IMR-90 (cell line): ENCODE data around the gene MYO9B. TPM values are rescaled to one million over a fixed set of nuclear protein-coding genes. Genes with fewer than 3 reads are reported as not detected.

ENCODE experiments used
- ATAC-seq: fragments of 200-7000 bp; cut with Tn5 transposase; 2 replicates; pipeline ENCODE4 v1.9.1; 2020; ENCODE audit warnings: low read depth, mild to moderate bottlenecking, moderate library complexity
- BruUV-seq: library from RNA; stranded (reverse); fragments of 400-500 nt; replicated peaks from 2 replicates; lab custom pipeline; 2021; lab: Mats Ljungman, UMichigan
- CTCF ChIA-PET: fragments of 300-600 bp; formaldehyde crosslinking; extraction: SDS; loops from one replicate; lab custom pipeline; 2021; ENCODE audit warnings: antibody characterized with exemption; lab: Yijun Ruan, JAX
- POLR2A ChIA-PET: fragments of 300-600 bp; sonication (Branson Sonifier 250); formaldehyde crosslinking; loops from one replicate; lab custom pipeline; 2022; ENCODE audit warnings: antibody characterized with exemption; ENCODE audit not compliant: unreplicated experiment; lab: Charles Lee
- DNase-seq: peaks from one replicate; pipeline ENCODE4 v3.0.0; 2013
- H2AFZ ChIP-seq: replicated peaks from 2 replicates; pipeline ENCODE3; 2013; ENCODE audit warnings: low read length, mild to moderate bottlenecking; ENCODE audit not compliant: poor library complexity
- H2AK5ac ChIP-seq: 2 replicates; pipeline ENCODE4 v1.6.1; 2013; ENCODE audit warnings: low read depth, low read length, inconsistent platforms
- H2AK9ac ChIP-seq: replicated peaks from 2 replicates; pipeline ENCODE3; 2013; ENCODE audit warnings: mild to moderate bottlenecking, low read depth, low read length, moderate library complexity; ENCODE audit not compliant: poor library complexity
- H2BK120ac ChIP-seq: 2 replicates; pipeline ENCODE4 v1.6.1; 2013; ENCODE audit warnings: low read depth, low read length, inconsistent platforms
- H2BK15ac ChIP-seq: 3 replicates; pipeline ENCODE4 v1.6.1; 2013; ENCODE audit warnings: low read depth, low read length, inconsistent platforms
- H2BK20ac ChIP-seq: 2 replicates; pipeline ENCODE4 v1.6.1; 2013; ENCODE audit warnings: low read depth, mild to moderate bottlenecking, inconsistent platforms, low read length, moderate library complexity
- H2BK5ac ChIP-seq: 2 replicates; pipeline ENCODE4 v1.6.1; 2013; ENCODE audit warnings: mild to moderate bottlenecking, low read depth, low read length, inconsistent platforms; ENCODE audit not compliant: poor library complexity, severe bottlenecking
- H3K14ac ChIP-seq: replicated peaks from 2 replicates; pipeline ENCODE4 v1.6.1; 2013; ENCODE audit warnings: low read depth, low read length, inconsistent platforms
- H3K18ac ChIP-seq: 2 replicates; pipeline ENCODE4 v1.6.1; 2013; ENCODE audit warnings: low read depth, low read length, control low read depth
- H3K23ac ChIP-seq: 2 replicates; pipeline ENCODE4 v1.6.1; 2013; ENCODE audit warnings: low read depth, low read length, inconsistent platforms
- H3K27ac ChIP-seq: 2 replicates; pipeline ENCODE4 v1.5.1; 2013; ENCODE audit warnings: mild to moderate bottlenecking, control low read depth, low read length; ENCODE audit not compliant: insufficient read depth
- H3K27me3 ChIP-seq: 2 replicates; pipeline ENCODE4 v1.6.1; 2013; ENCODE audit warnings: low read length; ENCODE audit not compliant: control insufficient read depth, insufficient read depth
- H3K36me3 ChIP-seq: 2 replicates; pipeline ENCODE4 v1.6.1; 2013; ENCODE audit warnings: low read length, mixed read lengths; ENCODE audit not compliant: control insufficient read depth, insufficient read depth
- H3K4ac ChIP-seq: 2 replicates; pipeline ENCODE4 v1.6.1; 2013; ENCODE audit warnings: low read depth, low read length, inconsistent platforms
- H3K4me1 ChIP-seq: 2 replicates; pipeline ENCODE4 v1.6.1; 2013; ENCODE audit warnings: low read length, mixed read lengths; ENCODE audit not compliant: control insufficient read depth, insufficient read depth
- H3K4me2 ChIP-seq: 2 replicates; pipeline ENCODE4 v1.6.1; 2013; ENCODE audit warnings: low read depth, mild to moderate bottlenecking, control low read depth, low read length, moderate library complexity
- H3K4me3 ChIP-seq: 2 replicates; pipeline ENCODE4 v1.5.1; 2013; ENCODE audit warnings: low read depth, mild to moderate bottlenecking, control low read depth, low read length, moderate library complexity; ENCODE audit not compliant: insufficient read depth
- H3K56ac ChIP-seq: 2 replicates; pipeline ENCODE4 v1.6.1; 2013; ENCODE audit warnings: low read length, inconsistent platforms; ENCODE audit not compliant: insufficient read depth; ENCODE audit errors: extremely low read depth
- H3K79me1 ChIP-seq, 2 experiments: 2 replicates each; pipeline ENCODE4 v1.6.1; 2013; ENCODE audit warnings: low read length in 2 of 2, inconsistent platforms in 1 of 2, low read depth in 1 of 2
- H3K9ac ChIP-seq: 2 replicates; pipeline ENCODE4 v1.6.1; 2013; ENCODE audit warnings: low read depth, low read length, control low read depth
- H3K9me1 ChIP-seq: 2 replicates; pipeline ENCODE4 v1.6.1; 2013; ENCODE audit warnings: low read length, inconsistent platforms; ENCODE audit not compliant: insufficient read depth
- H3K9me3 ChIP-seq: 2 replicates; pipeline ENCODE4 v1.6.1; 2013; ENCODE audit warnings: low read length; ENCODE audit not compliant: control insufficient read depth, insufficient read depth
- H4K20me1 ChIP-seq: 2 replicates; pipeline ENCODE4 v1.6.1; 2013; ENCODE audit warnings: low read length, inconsistent platforms; ENCODE audit not compliant: insufficient read depth
- H4K5ac ChIP-seq: 2 replicates; pipeline ENCODE4 v1.6.1; 2013; ENCODE audit warnings: mild to moderate bottlenecking, low read depth, low read length, control low read depth
- H4K8ac ChIP-seq, 2 experiments: 2 replicates each; pipeline ENCODE4 v1.6.1; 2013; ENCODE audit warnings: low read depth in 2 of 2, low read length in 2 of 2, control low read depth in 1 of 2, inconsistent platforms in 1 of 2
- H4K91ac ChIP-seq: 2 replicates; pipeline ENCODE4 v1.6.1; 2013; ENCODE audit warnings: low read depth, low read length, inconsistent platforms; ENCODE audit not compliant: insufficient read depth
- BHLHE40 ChIP-seq: fragments of 150-350 bp; IDR thresholded peaks from 2 replicates; pipeline ENCODE4 v1.6.1; 2016; ENCODE audit warnings: mild to moderate bottlenecking, low read depth, low read length
- CHD1 ChIP-seq: IDR thresholded peaks from 2 replicates; pipeline ENCODE4 v1.6.1; 2012; ENCODE audit warnings: low read depth, low read length, improper control_type of control experiment
- FOS ChIP-seq: fragments of 150-350 bp; IDR thresholded peaks from 2 replicates; pipeline ENCODE4 v1.6.1; 2016; ENCODE audit warnings: low read depth, low read length
- MAFK ChIP-seq: IDR thresholded peaks from 2 replicates; pipeline ENCODE4 v1.6.1; 2012; ENCODE audit warnings: low read depth, low read length, improper control_type of control experiment
- MAZ ChIP-seq: IDR thresholded peaks from 2 replicates; pipeline ENCODE4 v1.6.1; 2012; ENCODE audit warnings: low read depth, mild to moderate bottlenecking, low read length, improper control_type of control experiment, moderate library complexity, borderline replicate concordance
- POLR2A ChIP-seq: IDR thresholded peaks from 2 replicates; pipeline ENCODE4 v1.6.1; 2012; ENCODE audit warnings: mild to moderate bottlenecking, low read depth, low read length
- SMC3 ChIP-seq: fragments of 150-350 bp; IDR thresholded peaks from 2 replicates; pipeline ENCODE4 v1.6.1; 2016; ENCODE audit warnings: low read depth, mild to moderate bottlenecking, antibody characterized with exemption, low read length, moderate library complexity
- WGBS, 2 experiments: methylation state at CpG; one replicate each; pipeline versions ENCODE4 v1.1.5 to v1.1.7; 2013; ENCODE audit warnings: missing lambda C conversion rate in 2 of 2; ENCODE audit not compliant: insufficient read length in 1 of 2; ENCODE audit errors: extremely low coverage in 2 of 2; 5-methylcytosine and 5-hydroxymethylcytosine counted together
- dilution Hi-C: fragments of 300-500 bp; cut with HindIII; formaldehyde crosslinking; loops from one replicate; pipeline ENCODE4 v1.14.3; 2018; ENCODE audit warnings: low sequenced_read_pairs; ENCODE audit not compliant: unreplicated experiment
- in situ Hi-C: fragments of 300-500 bp; cut with MboI; formaldehyde crosslinking; loops from 3 replicates; pipeline ENCODE4 v1.14.3; 2019; ENCODE audit warnings: low sequenced_read_pairs, inconsistent platforms, mixed read lengths
- intact Hi-C: fragments of 100-400 bp; cut with micrococcal nuclease; formaldehyde crosslinking; loops from 2 replicates; pipeline ENCODE4 v1.10.0; 2022
- polyA plus RNA-seq, 3 experiments: library from polyadenylated mRNA; depleted of rRNA; stranded (reverse); fragments of >200 nt; gene quantifications; 2 replicates each; pipeline ENCODE4 v1.2.3, GENCODE V29; 2012; ENCODE audit warnings: low replicate concordance in 1 of 3
- total RNA-seq: library from RNA; depleted of rRNA; stranded (reverse); fragments of >200 nt; gene quantifications from 2 replicates; pipeline ENCODE4 v1.2.3, GENCODE V29; 2012
- TF ChIP-seq, protein P1 (sequence below): fragments of 150-350 bp; IDR thresholded peaks from 2 replicates; pipeline ENCODE4 v1.6.1; 2017; ENCODE audit warnings: mild to moderate bottlenecking, antibody characterized with exemption, low read length, low read depth
- TF ChIP-seq, protein P2 (sequence below): fragments of 150-350 bp; IDR thresholded peaks from 2 replicates; pipeline ENCODE4 v1.6.1; 2016; ENCODE audit warnings: low read depth, mild to moderate bottlenecking, low read length, moderate library complexity, borderline replicate concordance
- TF ChIP-seq, protein P3 (sequence below): conservative IDR thresholded peaks from 2 replicates; pipeline ENCODE4 v1.5.1; 2012; ENCODE audit warnings: mild to moderate bottlenecking, low read depth, low read length, improper control_type of control experiment

The MYO9B gene
- total and polyA plus RNA-seq, 2 of the 4 experiments (the other 2 are of a cell fraction): 61.8 to 77.8 TPM

DNA sequence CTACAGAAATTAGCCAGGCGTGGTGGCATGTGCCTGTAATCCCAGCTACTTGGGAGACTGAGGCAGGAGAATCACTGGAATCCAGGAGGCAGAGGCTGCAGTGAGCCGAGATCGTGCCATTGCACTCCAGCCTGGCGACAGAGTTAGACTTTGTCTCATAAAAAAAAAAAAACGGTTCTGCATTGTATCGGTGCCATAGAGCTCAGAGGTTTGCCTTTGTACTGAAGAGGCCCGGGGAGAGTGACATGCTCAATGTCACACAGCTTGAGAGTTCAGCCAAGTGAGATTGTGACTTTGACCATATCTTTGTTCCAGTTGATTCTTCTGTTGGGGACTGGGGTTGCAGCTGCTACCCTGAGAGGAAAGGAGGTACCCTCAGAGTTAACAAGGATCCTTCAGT lies 4.7 kb upstream of the MYO9B start:
- no peak overlapping the region for H3K27ac ChIP-seq
- H2AK5ac ChIP-seq: no peak overlapping the region
- no peak overlapping the region for H2BK15ac ChIP-seq
- no peak overlapping the region for H2BK5ac ChIP-seq
- H3K9me3 ChIP-seq: no peaks in the 10 kb centered on the region
- H3K9ac ChIP-seq: no peak overlapping the region
- CTCF ChIA-PET: interaction anchor here (0.6 kb wide), 1 partner anchor 49 kb away, joined by 3 read pairs; no protein-coding TSS in a partner anchor
- H3K23ac ChIP-seq: no peak overlapping the region
- H3K79me1 ChIP-seq: peaks cover 30 to 63% of the 10 kb centered on the region in 2 experiments
- H3K4ac ChIP-seq: no peak overlapping the region
- TF ChIP-seq, protein P1, sequence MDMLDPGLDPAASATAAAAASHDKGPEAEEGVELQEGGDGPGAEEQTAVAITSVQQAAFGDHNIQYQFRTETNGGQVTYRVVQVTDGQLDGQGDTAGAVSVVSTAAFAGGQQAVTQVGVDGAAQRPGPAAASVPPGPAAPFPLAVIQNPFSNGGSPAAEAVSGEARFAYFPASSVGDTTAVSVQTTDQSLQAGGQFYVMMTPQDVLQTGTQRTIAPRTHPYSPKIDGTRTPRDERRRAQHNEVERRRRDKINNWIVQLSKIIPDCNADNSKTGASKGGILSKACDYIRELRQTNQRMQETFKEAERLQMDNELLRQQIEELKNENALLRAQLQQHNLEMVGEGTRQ: no peak
- TF ChIP-seq CHD1 (no peak), FOS (no peak), MAFK (no peak), POLR2A (no peak), BHLHE40 (no peak), SMC3 (no peak), MAZ (no peak)
- TF ChIP-seq, protein P2, sequence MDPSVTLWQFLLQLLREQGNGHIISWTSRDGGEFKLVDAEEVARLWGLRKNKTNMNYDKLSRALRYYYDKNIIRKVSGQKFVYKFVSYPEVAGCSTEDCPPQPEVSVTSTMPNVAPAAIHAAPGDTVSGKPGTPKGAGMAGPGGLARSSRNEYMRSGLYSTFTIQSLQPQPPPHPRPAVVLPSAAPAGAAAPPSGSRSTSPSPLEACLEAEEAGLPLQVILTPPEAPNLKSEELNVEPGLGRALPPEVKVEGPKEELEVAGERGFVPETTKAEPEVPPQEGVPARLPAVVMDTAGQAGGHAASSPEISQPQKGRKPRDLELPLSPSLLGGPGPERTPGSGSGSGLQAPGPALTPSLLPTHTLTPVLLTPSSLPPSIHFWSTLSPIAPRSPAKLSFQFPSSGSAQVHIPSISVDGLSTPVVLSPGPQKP: no peak
- TF ChIP-seq, protein P3, sequence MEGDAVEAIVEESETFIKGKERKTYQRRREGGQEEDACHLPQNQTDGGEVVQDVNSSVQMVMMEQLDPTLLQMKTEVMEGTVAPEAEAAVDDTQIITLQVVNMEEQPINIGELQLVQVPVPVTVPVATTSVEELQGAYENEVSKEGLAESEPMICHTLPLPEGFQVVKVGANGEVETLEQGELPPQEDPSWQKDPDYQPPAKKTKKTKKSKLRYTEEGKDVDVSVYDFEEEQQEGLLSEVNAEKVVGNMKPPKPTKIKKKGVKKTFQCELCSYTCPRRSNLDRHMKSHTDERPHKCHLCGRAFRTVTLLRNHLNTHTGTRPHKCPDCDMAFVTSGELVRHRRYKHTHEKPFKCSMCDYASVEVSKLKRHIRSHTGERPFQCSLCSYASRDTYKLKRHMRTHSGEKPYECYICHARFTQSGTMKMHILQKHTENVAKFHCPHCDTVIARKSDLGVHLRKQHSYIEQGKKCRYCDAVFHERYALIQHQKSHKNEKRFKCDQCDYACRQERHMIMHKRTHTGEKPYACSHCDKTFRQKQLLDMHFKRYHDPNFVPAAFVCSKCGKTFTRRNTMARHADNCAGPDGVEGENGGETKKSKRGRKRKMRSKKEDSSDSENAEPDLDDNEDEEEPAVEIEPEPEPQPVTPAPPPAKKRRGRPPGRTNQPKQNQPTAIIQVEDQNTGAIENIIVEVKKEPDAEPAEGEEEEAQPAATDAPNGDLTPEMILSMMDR: no peak
- DNase-seq (no peak), ATAC-seq (no peak)
- dilution Hi-C loops (no loop called here), in situ Hi-C loops (loop anchor here (5.0 kb wide), 1 partner anchor 216 kb away; no protein-coding TSS in a partner anchor), intact Hi-C loops (no loop called here)
- no peak overlapping the region for H3K4me2 ChIP-seq
- no peak overlapping the region for H3K4me3 ChIP-seq
- H4K8ac ChIP-seq: no peak overlapping the region
- WGBS, 2 experiments: 94% methylated on average over 5 of the region's 7 CpGs; no CpG with 5 or more reads in 1 of the 2 experiments
- no peaks in the 10 kb centered on the region for H3K27me3 ChIP-seq
- H3K14ac ChIP-seq: no peak overlapping the region
- peaks cover 10% of the 10 kb centered on the region; the same call in 1 of the 2 replicates for H4K20me1 ChIP-seq
- H2AK9ac ChIP-seq: peak overlapping the region; percentile 61
- no peak overlapping the region for H3K18ac ChIP-seq
- no peak overlapping the region for H4K91ac ChIP-seq
- H2BK120ac ChIP-seq: no peak overlapping the region
- no TSS peak for BruUV-seq
- H2AFZ ChIP-seq: no peak overlapping the region
- H3K4me1 ChIP-seq: peaks cover 8% of the 10 kb centered on the region
- no peak overlapping the region for H4K5ac ChIP-seq
- POLR2A ChIA-PET: no interaction called here
- H2BK20ac ChIP-seq: no peak overlapping the region
- H3K36me3 ChIP-seq: peaks cover 3% of the 10 kb centered on the region; the same call in 1 of the 2 replicates
- H3K56ac ChIP-seq: no peak overlapping the region
- H3K9me1 ChIP-seq: peaks cover 2% of the 10 kb centered on the region; the same call in 1 of the 2 replicates
